NCI-H2081 (cell line): ENCODE data around the gene GSTM2.

Source experiments
- DNase-seq, 2 experiments: peaks; one replicate each; lab custom pipeline; 2025; lab: John Stamatoyannopoulos, UW

Gene GSTM2

DNA sequence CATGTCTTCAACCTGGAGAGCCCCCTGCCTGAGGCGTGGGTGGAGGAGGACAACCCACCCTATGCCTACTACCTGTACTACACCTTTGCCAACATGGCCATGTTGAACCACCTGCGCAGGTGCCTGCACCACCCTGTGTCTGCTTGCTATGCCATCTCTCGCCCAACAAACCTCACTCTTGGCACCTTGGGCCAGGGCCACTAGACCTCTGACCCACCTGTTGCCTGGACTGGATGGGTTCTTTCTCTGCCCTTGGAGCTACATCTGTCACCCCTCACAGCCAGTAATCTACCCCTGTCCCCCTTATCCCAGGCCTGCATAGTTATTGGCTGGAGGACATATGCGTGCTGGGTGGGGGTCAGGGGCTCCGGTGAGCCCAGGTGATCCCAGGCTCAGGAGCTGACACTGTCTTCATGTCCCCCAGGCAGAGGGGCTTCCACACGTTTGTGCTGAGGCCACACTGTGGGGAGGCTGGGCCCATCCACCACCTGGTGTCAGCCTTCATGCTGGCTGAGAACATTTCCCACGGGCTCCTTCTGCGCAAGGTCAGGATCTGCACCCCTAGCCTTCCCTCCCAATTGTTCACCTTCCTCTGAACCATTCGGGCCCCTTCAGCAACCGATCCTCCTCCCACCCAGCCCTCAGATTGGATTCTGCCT, 38.4 kb upstream of the GSTM2 start:
- DNase-seq, result no peak

- no peak for DNase-seq
Measured at GRCh38 chr1:109630081-109630897, 37.6 kb upstream of the GSTM2 start.

DNA sequence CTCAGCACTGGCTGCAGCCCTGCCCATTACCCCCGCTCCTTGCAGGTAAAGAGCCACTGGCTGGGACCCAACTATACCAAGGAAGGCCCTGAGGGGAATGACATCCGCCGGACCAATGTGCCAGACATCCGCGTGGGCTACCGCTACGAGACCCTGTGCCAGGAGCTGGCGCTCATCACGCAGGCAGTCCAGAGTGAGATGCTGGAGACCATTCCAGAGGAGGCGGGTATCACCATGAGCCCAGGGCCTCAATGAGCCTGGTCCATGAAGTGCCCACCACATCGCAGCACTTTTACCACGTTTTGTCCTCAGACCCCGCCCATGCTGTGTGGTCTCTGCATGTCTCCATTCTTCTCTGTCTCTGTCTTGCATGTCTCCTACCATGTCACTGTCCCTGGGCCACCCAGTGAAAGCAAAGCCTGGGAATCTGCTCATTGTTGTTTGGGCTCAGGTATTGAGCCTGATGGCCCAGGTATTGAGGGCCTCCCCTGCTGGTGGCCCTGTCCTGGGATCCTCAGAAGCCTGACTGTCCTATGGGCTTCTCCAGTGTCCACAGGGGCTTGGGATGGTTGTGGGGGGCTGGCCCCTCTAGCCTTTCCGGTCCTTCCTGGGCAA, 36.9 kb upstream of the GSTM2 start:
- DNase-seq, result no peak

DNA sequence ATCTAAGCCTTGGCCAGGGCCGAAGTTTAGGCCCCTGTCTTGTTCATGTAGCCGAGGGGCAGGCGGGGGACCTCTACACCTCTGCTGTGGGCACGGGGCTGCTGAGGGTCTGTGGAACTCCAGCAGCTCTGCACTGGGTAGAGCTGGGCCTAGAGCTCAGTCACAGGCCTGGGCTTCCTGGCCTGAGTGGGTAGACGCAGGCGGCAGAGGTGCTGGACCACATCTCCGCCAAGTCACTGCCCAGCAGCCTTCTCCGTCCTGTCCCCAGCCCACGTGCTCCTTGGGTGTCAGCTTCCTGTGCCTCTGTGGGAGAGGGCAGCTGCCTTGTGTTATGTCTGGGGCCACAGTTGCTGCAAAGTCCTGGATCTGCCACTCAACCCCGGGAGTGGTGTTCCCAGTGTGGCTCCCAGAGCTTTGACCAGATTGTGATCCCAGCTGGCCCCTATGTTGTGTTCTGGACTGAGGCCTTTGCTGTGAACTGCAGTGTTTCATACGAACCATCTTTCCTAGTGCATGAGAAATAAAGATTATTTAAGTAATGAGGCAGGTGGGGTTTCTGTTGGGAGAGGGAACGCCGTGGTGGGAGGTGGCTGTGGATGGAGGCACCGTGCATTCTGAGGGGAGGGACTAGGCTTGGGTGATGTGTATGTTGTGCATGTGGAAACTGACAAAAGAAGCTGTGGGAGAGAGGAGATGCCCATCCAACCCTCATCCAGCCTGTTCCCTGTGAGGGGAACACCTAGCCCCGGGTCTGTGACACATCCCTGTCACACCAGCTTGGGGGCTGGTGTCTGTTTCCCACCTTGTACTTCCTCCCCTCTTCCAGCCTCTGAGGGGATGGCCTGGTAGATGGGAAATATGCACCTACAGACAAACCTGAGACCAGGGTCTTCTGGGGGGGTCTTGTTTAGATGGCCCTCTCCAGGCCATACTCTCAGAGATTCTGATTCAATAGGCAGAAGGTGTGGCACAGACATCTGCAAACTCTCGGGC, 36.0 kb upstream of the GSTM2 start:
- no peak for DNase-seq

DNA sequence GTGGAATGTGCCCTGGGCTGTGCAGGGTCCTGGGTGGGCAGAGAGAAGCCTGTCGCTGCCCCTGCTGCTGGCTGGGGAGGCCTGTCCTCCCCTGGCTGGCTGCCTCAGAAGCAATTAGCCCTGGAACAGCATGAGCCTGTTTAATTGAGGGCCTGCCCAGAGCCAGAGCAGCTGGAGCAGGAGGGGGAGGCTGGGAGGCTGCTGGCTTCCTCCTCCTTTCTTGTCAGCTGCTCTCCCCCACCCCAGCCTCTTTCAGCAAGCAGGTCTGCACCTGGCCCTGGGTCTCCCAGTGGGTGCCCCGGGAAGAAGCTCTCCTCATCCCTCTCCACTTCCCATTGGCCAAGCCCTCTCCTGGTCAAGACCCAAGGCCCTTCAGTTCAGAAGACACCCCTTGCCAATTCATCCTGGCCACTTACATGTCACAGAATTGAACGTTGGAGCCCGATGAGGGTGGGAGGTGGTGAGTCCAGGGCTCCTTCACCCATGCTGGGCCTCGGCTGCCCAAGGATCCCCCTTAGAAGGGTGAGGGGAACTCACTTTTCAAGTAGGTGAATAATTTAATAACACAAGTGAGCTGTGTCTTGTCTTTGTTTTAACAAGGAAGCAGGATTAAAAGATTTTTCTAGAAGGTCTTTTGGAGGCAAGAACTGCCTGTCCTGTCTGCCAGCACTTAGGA, 35.0 kb upstream of the GSTM2 start:
- peak; percentile 80 to 92 for DNase-seq

DNA sequence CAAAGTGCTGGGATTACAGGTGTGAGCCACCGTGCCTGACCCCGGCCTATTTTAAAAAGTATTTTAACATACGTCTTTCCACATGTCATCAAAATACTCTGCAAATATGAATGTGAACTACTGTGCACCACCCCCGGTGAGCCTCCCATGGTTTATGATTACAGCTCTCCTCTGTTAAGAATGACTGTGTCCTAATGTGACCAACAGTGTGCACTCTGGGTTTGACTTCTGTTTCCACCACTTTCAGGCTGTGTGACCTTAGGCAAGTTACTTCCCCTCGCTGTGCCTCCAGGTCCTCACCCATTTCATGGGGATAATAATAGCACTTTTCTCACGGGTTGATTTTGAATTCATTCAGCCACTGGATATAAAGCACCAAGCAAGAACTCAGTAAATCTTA, 33.6 kb upstream of the GSTM2 start:
- DNase-seq, result peak; percentile 5 to 52

GRCh38 chr1:109634771-109635750, 32.8 kb upstream of the GSTM2 start:
- no peak for DNase-seq

DNA sequence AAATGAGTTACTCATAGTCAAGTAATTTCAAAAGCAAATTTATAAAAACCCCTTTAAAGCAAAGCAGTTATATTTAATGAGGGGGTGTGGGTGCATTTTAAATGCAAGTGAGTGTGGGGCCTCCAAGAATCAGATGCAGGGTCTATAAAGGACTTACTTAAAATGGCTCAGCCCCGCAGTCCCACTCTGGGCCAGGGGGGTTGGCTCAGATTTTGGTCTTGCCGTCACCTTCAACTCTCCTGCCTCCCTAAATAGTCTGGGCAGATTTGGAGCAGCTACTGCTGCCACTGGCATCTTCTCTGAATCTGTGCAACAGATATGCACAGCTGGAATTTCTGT, 32.0 kb upstream of the GSTM2 start:
- no peak for DNase-seq

GRCh38 chr1:109636201-109636952, 31.5 kb upstream of the GSTM2 start:
- DNase-seq, result no peak

GRCh38 chr1:109637446-109637845, 30.4 kb upstream of the GSTM2 start:
- no peak for DNase-seq

GRCh38 chr1:109639063-109639840, 28.6 kb upstream of the GSTM2 start:
- DNase-seq, result no peak

DNA sequence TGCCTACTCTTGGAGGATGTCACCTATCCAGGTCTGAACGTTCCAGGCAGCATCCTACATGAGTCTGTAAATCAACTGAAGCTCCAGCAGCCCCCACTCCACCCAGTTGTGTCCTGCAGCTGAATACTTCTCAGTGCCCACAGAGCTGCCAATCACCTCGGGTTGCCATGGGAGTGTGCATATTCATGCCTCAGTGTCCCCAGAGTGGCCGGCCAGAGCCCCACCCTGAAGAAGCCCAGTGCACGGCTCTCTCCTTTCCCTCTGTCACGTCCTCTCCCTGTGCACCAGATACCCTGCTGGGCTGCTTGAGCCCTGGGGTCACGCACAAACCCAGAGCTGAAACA, 28.0 kb upstream of the GSTM2 start:
- DNase-seq, result no peak

- peak; percentile 16 to 31 for DNase-seq
Measured at GRCh38 chr1:109640285-109640865, 27.5 kb upstream of the GSTM2 start.

GRCh38 chr1:109641078-109641740, 26.6 kb upstream of the GSTM2 start:
- no peak for DNase-seq

- DNase-seq, result no peak
Measured at GRCh38 chr1:109641861-109642260, 26.0 kb upstream of the GSTM2 start.

- no peak for DNase-seq
Measured at GRCh38 chr1:109642626-109643025, 25.2 kb upstream of the GSTM2 start.

DNA sequence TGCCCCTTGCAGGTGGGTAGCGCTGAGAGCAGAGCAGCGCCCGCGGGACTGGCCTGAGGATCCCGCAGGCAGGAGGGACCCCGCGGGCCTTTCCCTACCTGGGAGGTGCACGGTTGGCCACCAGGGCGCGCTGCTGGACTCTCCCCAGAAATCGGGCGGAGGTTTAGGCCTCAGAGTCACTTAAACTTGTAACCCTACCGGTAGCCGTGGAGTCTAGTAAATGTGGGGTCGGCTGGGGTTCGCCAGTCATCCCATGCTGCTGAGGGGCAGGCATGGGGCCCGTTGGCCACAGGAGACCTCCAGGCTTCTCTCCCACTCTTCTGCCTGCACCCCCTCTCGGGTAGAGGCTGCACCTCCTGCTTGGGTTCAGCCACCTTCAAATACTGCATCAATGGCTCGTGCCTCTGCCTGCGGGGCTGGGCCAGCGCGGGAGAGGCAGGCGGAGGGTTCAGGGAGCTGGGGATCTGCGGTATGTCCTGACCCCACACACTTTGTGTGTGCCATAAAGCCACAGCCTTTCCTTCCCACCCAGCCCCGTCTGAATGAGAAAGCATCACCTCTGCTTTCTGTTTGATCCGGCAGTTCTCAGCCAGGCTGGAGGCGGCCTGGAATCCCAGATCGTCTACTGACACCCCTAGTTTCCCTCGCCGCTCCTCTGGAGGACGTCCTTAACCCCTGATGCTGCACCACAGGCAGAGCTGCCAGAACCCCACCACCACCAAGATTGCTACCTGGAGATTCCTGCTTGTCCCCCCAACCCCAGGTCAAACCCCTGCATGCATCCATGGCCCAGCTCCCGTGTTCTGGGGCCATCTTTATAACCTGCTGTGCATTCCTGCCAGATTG, 24.2 kb upstream of the GSTM2 start:
- DNase-seq, result peak in 1 of 2 experiments; percentile 13
